ACC112 (cell line): ENCODE data around the gene SPEF2.

Experiments used
- H2AFZ ChIP-seq: fragments of 200-600 bp; sonication (generic); one replicate; pipeline ENCODE4 v1.6.0; 2017; ENCODE audit warnings: antibody characterized with exemption, low read length; ENCODE audit not compliant: unreplicated experiment
- H3K27ac ChIP-seq: fragments of 200-600 bp; sonication (generic); 2 replicates; pipeline ENCODE4 v1.5.1; 2014; ENCODE audit warnings: low read depth, mild to moderate bottlenecking, antibody characterized with exemption, low read length, moderate library complexity
- H3K27me3 ChIP-seq: fragments of 200-600 bp; sonication (generic); 2 replicates; pipeline ENCODE4 v1.6.1; 2014; ENCODE audit warnings: mild to moderate bottlenecking, antibody characterized with exemption, low read length, moderate library complexity, mixed read lengths; ENCODE audit not compliant: insufficient read depth
- H3K36me3 ChIP-seq: fragments of 200-600 bp; sonication (generic); 2 replicates; pipeline ENCODE4 v1.6.1; 2016; ENCODE audit warnings: mild to moderate bottlenecking, antibody characterized with exemption, low read length, moderate library complexity, mixed read lengths; ENCODE audit not compliant: insufficient read depth
- H3K4me1 ChIP-seq: fragments of 200-600 bp; sonication (generic); one replicate; pipeline ENCODE4 v1.6.1; 2016; ENCODE audit warnings: low read length, mixed read lengths; ENCODE audit not compliant: insufficient read depth, unreplicated experiment, control insufficient read depth
- H3K4me3 ChIP-seq: fragments of 200-600 bp; sonication (generic); 2 replicates; pipeline ENCODE4 v1.5.1; 2014; ENCODE audit warnings: mild to moderate bottlenecking, low read depth, low read length
- H3K79me2 ChIP-seq: fragments of 200-600 bp; sonication (generic); one replicate; pipeline ENCODE4 v1.6.0; 2016; ENCODE audit warnings: low read length; ENCODE audit not compliant: control insufficient read depth, unreplicated experiment, insufficient read depth

Gene SPEF2

DNA sequence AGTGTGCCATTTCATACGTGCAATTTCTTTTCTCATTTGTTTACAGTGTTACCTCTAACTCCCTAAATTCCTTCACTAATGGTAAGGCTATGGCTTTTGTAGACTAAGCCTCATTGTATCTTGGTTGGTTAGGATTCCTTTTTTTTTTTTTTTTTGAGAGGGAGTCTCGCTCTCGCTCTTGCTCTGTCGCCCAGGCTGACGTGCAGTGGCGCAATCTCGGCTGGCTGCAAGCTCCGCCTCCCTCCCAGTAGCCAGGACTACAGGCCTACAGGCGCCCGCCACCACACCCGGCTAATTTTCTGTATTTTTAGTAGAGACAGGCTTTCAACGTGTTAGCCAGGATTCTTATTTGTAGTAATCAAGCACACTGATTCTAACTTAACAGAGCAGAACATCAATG is 57.7 kb downstream of the SPEF2 start:
- H3K4me3 ChIP-seq: no peak overlapping the region
- no peaks in the 10 kb centered on the region for H3K4me1 ChIP-seq
- H3K79me2 ChIP-seq: no peaks in the 10 kb centered on the region
- no peaks in the 10 kb centered on the region for H3K36me3 ChIP-seq
- no peak overlapping the region for H3K27ac ChIP-seq
- no peak overlapping the region for H2AFZ ChIP-seq
- H3K27me3 ChIP-seq: no peaks in the 10 kb centered on the region

- no peaks in the 10 kb centered on the region for H3K4me1 ChIP-seq
- no peak overlapping the region for H3K27ac ChIP-seq
- no peak overlapping the region for H3K4me3 ChIP-seq
- H3K79me2 ChIP-seq: no peaks in the 10 kb centered on the region
- H3K27me3 ChIP-seq: no peaks in the 10 kb centered on the region
- H2AFZ ChIP-seq: no peak overlapping the region
- no peaks in the 10 kb centered on the region for H3K36me3 ChIP-seq
These were observed 60.2 kb downstream of the SPEF2 start for GRCh38 chr5:35677878-35678277.

DNA sequence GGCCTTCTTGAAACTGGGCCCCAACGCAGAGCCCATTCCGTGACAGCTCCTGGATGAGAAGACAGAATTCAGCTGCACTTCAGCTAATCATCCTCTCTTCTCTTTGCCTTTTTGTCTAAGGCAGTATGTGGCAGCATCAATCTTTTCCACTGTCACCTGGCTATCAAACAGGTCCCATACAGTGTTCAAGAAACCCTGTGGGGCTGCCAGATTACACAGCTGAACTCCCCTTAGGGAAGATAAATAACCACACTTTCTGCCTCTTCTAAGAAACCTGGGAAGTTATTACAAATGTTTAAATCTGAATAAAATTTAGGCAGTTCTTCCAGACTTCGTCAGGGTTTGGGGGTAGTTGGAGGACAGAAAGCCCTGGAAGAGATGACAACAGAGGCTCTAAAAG is 61.0 kb downstream of the SPEF2 start:
- Histone ChIP-seq H3K27ac (no peak overlapping the region), H3K4me1 (no peaks in the 10 kb centered on the region), H3K36me3 (no peaks in the 10 kb centered on the region), H3K4me3 (no peak overlapping the region), H3K27me3 (no peaks in the 10 kb centered on the region), H3K79me2 (no peaks in the 10 kb centered on the region), H2AFZ (no peak overlapping the region)

DNA sequence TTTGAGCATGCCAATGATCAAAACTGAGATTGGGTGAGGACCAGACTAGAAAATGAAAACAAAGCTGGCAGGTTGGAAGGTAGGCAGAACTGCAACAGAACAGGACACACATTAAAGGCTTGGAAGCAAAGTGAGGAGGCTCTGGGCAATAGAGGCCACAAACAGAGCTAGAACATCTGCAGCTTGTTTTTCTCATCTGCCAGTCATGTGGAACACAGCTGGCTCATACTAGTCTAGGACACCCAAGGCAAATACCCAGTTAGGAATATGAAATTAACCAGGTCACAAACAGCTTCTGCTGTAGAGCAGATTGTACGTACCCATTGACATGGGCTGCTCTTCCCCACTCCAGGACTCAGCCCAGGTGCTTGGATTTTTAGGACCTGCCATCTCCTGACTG is 61.7 kb downstream of the SPEF2 start:
- Histone ChIP-seq H3K4me3 (no peak overlapping the region), H3K4me1 (no peaks in the 10 kb centered on the region), H3K27me3 (no peaks in the 10 kb centered on the region), H3K36me3 (no peaks in the 10 kb centered on the region), H3K27ac (no peak overlapping the region), H2AFZ (no peak overlapping the region), H3K79me2 (no peaks in the 10 kb centered on the region)

GRCh38 chr5:35681911-35682310 is 64.2 kb downstream of the SPEF2 start:
- Histone ChIP-seq H2AFZ (no peak overlapping the region), H3K4me3 (no peak overlapping the region), H3K27ac (no peak overlapping the region), H3K79me2 (no peaks in the 10 kb centered on the region), H3K4me1 (no peaks in the 10 kb centered on the region), H3K36me3 (no peaks in the 10 kb centered on the region), H3K27me3 (no peaks in the 10 kb centered on the region)

- Histone ChIP-seq H3K4me1 (no peaks in the 10 kb centered on the region), H2AFZ (no peak overlapping the region), H3K36me3 (no peaks in the 10 kb centered on the region), H3K4me3 (no peak overlapping the region), H3K79me2 (no peaks in the 10 kb centered on the region), H3K27me3 (no peaks in the 10 kb centered on the region), H3K27ac (no peak overlapping the region)
These were observed 65.8 kb downstream of the SPEF2 start for GRCh38 chr5:35683466-35683865.

GRCh38 chr5:35685161-35685560 is 67.5 kb downstream of the SPEF2 start:
- no peak overlapping the region for H2AFZ ChIP-seq
- no peaks in the 10 kb centered on the region for H3K79me2 ChIP-seq
- no peaks in the 10 kb centered on the region for H3K27me3 ChIP-seq
- H3K4me3 ChIP-seq: no peak overlapping the region
- no peaks in the 10 kb centered on the region for H3K4me1 ChIP-seq
- H3K36me3 ChIP-seq: no peaks in the 10 kb centered on the region
- H3K27ac ChIP-seq: no peak overlapping the region

DNA sequence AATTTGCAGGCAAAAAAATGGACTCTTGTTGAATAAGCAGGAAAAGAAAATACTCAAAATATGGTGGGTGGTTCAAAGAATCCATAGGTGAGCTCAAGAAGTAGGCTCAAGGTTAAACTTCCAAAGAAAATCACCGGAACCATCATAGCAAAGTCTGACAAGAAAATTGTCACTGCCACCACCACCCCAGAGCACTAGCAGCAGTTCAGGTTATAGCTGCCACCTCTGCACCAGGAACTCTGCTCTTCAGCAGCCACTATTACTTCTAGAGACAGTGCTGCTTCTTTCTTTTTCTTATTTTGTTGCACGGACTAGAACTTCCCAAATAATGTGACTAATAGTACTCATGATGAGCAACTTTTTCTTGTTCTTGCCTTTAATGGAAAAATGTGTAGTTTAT is 70.3 kb downstream of the SPEF2 start:
- no peaks in the 10 kb centered on the region for H3K79me2 ChIP-seq
- H3K27me3 ChIP-seq: no peaks in the 10 kb centered on the region
- H3K36me3 ChIP-seq: no peaks in the 10 kb centered on the region
- no peaks in the 10 kb centered on the region for H3K4me1 ChIP-seq
- no peak overlapping the region for H3K4me3 ChIP-seq
- H2AFZ ChIP-seq: no peak overlapping the region
- H3K27ac ChIP-seq: no peak overlapping the region

DNA sequence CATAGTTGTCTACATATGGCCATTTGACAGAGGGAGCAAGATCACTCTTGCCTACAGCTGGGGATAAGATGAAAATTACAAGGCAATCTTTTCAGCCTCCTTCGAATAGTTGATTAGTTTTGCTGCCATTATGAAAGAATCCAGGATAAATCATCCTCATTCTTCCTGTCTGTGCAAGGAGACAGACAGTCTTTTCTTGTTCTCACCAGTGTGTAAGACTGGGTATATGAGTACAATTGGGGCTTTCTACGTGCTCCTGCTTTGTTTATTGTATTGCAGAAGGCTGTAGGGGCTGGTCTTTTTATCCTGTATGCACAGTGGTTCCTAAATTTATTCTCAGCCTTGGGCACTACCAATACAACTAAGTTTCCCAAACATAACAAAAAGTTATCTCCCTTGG is 76.8 kb downstream of the SPEF2 start:
- H3K79me2 ChIP-seq: no peaks in the 10 kb centered on the region
- no peak overlapping the region for H3K27ac ChIP-seq
- H3K27me3 ChIP-seq: no peaks in the 10 kb centered on the region
- H3K36me3 ChIP-seq: no peaks in the 10 kb centered on the region
- no peak overlapping the region for H2AFZ ChIP-seq
- H3K4me3 ChIP-seq: no peak overlapping the region
- no peaks in the 10 kb centered on the region for H3K4me1 ChIP-seq

- Histone ChIP-seq H2AFZ (no peak overlapping the region), H3K36me3 (no peaks in the 10 kb centered on the region), H3K4me3 (no peak overlapping the region), H3K79me2 (no peaks in the 10 kb centered on the region), H3K27ac (no peak overlapping the region), H3K4me1 (no peaks in the 10 kb centered on the region), H3K27me3 (no peaks in the 10 kb centered on the region)
These were observed 80.6 kb downstream of the SPEF2 start for GRCh38 chr5:35698047-35698808.

DNA sequence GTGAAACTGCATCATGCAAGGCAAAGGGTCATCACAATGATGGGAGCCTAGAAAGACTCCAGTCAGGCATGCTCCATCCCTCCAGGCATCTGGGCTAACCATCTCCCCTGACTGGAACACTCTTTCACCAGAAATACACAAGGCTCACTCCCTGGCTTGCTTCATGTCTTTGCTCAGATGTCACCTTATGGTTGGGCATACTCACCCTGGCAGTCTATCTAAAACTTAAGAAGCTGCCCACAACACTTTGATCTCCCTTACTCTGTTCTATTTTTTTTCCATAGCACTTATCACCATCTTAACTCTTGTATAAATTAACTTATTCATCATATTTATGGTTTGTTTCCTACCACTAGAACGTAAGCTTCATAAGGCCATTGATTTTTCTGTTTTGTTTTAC is 90.0 kb downstream of the SPEF2 start:
- no peaks in the 10 kb centered on the region for H3K79me2 ChIP-seq
- H2AFZ ChIP-seq: no peak overlapping the region
- no peak overlapping the region for H3K27ac ChIP-seq
- no peaks in the 10 kb centered on the region for H3K27me3 ChIP-seq
- no peak overlapping the region for H3K4me3 ChIP-seq
- H3K4me1 ChIP-seq: no peaks in the 10 kb centered on the region
- no peaks in the 10 kb centered on the region for H3K36me3 ChIP-seq
